D721Med (cell line): ENCODE results near the gene PTRH2.

ENCODE experiments used
- DNase-seq: peaks from one replicate; pipeline ENCODE4 v3.0.0; 2011; ENCODE audit warnings: low spot score; ENCODE audit not compliant: insufficient read length
- FAIRE-seq: peaks from 2 replicates; lab custom pipeline; 2011; peaks lifted over from hg19 to GRCh38; lab: Jason Lieb, UNC
- TF ChIP-seq, protein P1 (sequence below): IDR thresholded peaks from 2 replicates; pipeline ENCODE4 v1.5.1; 2012; ENCODE audit warnings: mild to moderate bottlenecking, control low read depth; ENCODE audit not compliant: insufficient read depth; ENCODE audit errors: missing control alignments

Gene PTRH2

DNA sequence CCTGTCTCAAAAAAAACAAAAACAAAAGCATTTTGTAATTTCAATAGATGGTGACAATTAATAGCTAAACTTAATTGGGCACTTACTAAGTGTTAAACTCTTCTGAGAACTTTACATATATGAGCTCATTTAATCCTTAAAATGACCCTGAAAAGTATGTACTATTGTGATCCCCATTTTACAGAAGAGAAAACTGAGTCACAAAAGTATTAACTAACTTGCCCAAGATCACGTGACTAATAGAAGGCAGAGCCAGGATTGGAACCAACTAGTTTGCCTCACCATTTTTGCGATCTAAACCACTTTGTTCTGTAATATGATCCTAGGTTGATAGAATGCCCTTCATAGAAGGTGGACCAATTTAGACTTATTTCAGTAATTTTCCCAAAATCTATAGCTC is 26.5 kb upstream of the PTRH2 start:
- DNase-seq (no peak), FAIRE-seq (no peak)
- TF ChIP-seq, protein P1, sequence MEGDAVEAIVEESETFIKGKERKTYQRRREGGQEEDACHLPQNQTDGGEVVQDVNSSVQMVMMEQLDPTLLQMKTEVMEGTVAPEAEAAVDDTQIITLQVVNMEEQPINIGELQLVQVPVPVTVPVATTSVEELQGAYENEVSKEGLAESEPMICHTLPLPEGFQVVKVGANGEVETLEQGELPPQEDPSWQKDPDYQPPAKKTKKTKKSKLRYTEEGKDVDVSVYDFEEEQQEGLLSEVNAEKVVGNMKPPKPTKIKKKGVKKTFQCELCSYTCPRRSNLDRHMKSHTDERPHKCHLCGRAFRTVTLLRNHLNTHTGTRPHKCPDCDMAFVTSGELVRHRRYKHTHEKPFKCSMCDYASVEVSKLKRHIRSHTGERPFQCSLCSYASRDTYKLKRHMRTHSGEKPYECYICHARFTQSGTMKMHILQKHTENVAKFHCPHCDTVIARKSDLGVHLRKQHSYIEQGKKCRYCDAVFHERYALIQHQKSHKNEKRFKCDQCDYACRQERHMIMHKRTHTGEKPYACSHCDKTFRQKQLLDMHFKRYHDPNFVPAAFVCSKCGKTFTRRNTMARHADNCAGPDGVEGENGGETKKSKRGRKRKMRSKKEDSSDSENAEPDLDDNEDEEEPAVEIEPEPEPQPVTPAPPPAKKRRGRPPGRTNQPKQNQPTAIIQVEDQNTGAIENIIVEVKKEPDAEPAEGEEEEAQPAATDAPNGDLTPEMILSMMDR: no peak

DNA sequence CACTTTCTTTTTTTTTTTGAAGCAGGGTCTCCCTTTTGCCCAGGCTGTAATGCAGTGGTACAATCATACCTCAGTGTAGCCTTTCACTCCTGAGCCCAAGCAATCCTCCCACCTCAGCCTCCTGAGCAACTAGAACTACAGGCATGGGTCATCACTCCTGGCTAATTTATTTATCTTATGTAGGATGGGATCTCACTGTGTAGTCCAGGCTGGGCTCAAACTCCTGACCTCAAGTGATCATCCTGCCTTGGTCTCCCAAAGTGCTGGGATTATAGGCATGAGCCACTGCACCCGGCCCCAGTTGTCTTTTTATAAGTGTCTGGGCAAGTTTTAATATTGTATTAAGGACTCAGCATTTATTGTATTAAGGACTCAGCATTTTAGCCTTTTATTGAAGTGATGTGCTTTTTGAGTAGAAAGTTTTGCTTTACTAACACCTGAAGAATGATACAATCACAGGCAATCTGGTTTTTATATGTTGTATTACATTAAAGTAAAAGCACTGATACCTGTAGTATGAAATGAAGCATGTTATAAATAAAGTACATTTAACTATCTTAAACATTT is 23.1 kb upstream of the PTRH2 start:
- no peak for DNase-seq
- no peak for FAIRE-seq

DNA sequence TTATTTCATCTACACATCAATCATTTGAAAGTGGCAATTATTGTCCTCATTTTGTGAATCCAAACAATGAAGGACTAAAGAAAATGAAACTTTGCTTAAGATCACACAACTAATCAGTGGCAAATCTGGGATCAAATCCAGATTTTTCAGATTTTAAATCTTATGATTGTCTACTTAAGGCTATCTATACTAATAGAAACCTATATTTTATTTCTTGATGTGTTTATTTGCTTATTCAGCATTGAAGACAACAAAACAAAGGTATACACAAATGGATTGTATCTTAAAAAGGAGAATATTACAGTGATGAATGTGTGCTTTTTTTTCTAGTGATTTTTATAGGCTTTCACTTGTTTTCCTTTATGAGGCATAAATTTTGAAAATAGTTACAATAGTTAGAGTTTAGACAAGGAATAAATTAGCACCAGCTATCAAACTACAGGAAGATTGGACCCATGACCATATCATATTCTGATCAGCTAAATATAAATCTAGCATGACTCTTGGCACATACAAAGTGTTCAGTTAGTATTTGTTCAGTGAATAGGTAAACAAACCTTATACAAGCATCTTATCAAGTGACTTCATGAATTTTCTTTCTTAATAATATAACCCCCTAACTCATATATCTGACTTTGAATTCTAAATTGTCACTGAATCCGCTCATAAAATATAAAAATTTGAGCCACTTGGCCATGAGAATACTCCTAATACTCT is 20.7 kb upstream of the PTRH2 start:
- DNase-seq: no peak
- no peak for FAIRE-seq
- TF ChIP-seq, protein P1: no peak

More for the DNA sequence above, 23.1 kb upstream of the PTRH2 start:
- TF ChIP-seq, protein P1: no peak

DNA sequence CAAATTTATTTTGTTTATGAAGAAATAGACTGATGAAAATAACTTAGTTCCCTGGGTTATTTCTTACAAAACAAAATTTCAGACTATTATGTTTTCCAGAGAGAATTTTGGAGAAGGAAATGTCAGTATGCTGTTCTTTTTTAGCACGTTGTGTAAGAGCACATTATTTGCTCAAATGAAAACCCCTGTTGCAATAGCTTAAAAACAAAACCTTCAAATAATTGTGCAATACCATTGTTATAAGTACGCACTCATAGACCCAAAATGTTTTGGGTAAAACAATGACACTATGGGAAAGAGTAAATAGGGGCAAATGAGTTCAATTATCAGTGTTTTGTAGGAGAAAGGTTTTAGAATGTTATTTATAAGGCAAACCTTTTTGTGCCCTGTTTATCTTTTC is 18.5 kb upstream of the PTRH2 start:
- DNase-seq: no peak
- no peak for FAIRE-seq
- TF ChIP-seq, protein P1: no peak

DNA sequence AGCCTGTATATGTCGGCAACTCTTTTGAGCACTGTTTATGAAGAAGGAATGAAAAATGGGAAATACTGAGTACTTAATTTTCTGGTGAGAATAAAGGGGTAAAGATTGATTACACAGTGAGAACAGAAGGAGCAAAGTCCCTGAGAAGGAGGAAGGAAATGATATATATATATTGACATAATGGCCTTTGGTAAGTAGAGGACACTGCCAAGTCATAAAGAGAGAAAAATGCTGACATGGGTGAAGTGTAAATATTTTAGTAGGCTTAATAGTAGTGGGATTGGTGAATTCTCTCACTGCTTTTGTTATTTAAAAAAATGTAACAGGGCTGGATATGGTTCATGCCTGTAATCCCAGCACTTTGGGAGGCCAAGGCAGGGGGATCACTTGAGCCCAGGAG is 16.4 kb upstream of the PTRH2 start:
- DNase-seq (no peak), FAIRE-seq (no peak)
- TF ChIP-seq, protein P1: no peak

DNA sequence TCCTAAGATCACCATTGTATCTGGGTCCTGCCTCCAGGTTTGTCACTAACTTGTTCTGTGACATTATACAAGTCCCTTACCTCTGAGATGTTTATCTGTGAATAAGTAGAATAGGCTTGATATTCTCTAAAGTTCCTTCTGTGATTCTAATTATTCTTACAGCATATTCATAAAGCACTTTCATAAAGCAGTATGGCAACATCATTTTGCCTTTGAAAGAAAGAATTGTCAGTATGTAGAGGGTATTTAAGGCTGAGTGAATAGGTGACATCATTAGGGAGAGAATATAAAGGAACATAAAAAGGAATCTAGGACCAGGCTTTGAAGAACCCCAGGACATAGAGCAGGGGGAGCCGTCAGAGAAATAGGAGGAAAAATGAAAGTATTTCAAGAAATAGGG is 15.8 kb upstream of the PTRH2 start:
- TF ChIP-seq, protein P1: no peak
- FAIRE-seq: no peak
- no peak for DNase-seq

DNA sequence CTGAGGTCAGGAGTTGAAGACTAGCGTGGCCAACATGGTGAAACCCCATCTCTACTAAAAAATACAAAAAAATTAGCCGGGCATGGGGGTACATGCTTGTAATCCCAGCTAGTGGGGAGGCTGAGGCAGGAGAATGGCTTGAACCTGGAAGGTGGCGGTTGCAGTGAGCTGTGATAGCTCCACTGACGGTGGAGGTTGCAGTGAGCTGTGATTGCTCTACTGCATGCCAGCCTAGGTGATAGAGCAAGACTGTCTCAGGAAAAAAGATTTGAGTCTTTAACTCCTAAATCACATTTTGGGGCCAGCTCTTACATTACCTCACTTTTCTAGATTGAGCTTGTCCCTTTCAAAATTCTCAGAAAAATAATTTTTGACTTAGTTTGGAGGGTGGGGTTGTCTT is 15.4 kb upstream of the PTRH2 start:
- DNase-seq: no peak
- TF ChIP-seq, protein P1: no peak
- no peak for FAIRE-seq
